Posterior vena cava (tissue), 2 donors: Measurements from ENCODE around the gene CDH13. TPM values are rescaled to one million over a fixed set of nuclear protein-coding genes. Genes with fewer than 3 reads are reported as not detected.

Source experiments
- DNase-seq: peaks from one replicate; pipeline ENCODE4 v3.0.0-alpha.2; 2020; ENCODE audit warnings: low spot score
- intact Hi-C, 2 donors: fragments of 100-400 bp; cut with DNase I; formaldehyde crosslinking; loops; one replicate each; pipeline versions ENCODE4 v1.14.1 to v1.14.2; 2022 to 2023
- total RNA-seq, 2 donors: library from RNA; stranded (reverse); fragmentation: NEBNext Ultra II Directional; extraction: Animal tissue kit (Norgen Biotek cat#: 25700); gene quantifications; one replicate each; pipeline ENCODE4 v1.2.1, GENCODE V29; 2021
- donor health status: DM: yes; HTN: yes; CAD: no.
- donor health status: DM: yes; HTN: yes; CAD: no.

CDH13 gene
- total RNA-seq, 2 donors from 2014 or later = 32.0 to 81.7 TPM

- DNase-seq = no peak
- intact Hi-C loops = no loop called here
Observed at GRCh38 chr16:83269048-83269447, 642.3 kb downstream of the CDH13 start.

GRCh38 chr16:83269541-83269940, 642.8 kb downstream of the CDH13 start:
- DNase-seq = no peak
- intact Hi-C loops = no loop called here

- intact Hi-C loops = no loop called here
Observed at GRCh38 chr16:83270061-83270460, 643.3 kb downstream of the CDH13 start.

GRCh38 chr16:83270640-83271039, 643.9 kb downstream of the CDH13 start:
- no peak for DNase-seq
- intact Hi-C loops = no loop called here

More at GRCh38 chr16:83270061-83270460, 643.3 kb downstream of the CDH13 start:
- no peak for DNase-seq

- DNase-seq = no peak
- intact Hi-C loops = no loop called here
Observed at GRCh38 chr16:83271123-83271522, 644.4 kb downstream of the CDH13 start.

- intact Hi-C loops = no loop called here
- no peak for DNase-seq
Observed at GRCh38 chr16:83271970-83272575, 645.3 kb downstream of the CDH13 start.

GRCh38 chr16:83272843-83273242, 646.1 kb downstream of the CDH13 start:
- DNase-seq = no peak
- intact Hi-C loops = no loop called here

- DNase-seq = no peak
- intact Hi-C loops = no loop called here
Observed at GRCh38 chr16:83273504-83274173, 646.9 kb downstream of the CDH13 start.

- no peak for DNase-seq
- intact Hi-C loops = no loop called here
Observed at GRCh38 chr16:83279251-83279650, 652.5 kb downstream of the CDH13 start.

GRCh38 chr16:83285921-83286320, 659.2 kb downstream of the CDH13 start:
- intact Hi-C loops = no loop called here
- DNase-seq = no peak

- DNase-seq = no peak
- intact Hi-C loops = loop anchor here in 1 of 2 donors (5.0 kb wide), 1 partner anchor 116 kb away; no protein-coding TSS in a partner anchor
Observed at GRCh38 chr16:83296505-83296904, 669.7 kb downstream of the CDH13 start.

GRCh38 chr16:83298541-83298940, 671.8 kb downstream of the CDH13 start:
- intact Hi-C loops = loop anchor here in 1 of 2 donors (5.0 kb wide), 1 partner anchor 114 kb away; no protein-coding TSS in a partner anchor

GRCh38 chr16:83300326-83300725, 673.6 kb downstream of the CDH13 start:
- no peak for DNase-seq
- intact Hi-C loops = no loop called here

More at GRCh38 chr16:83298541-83298940, 671.8 kb downstream of the CDH13 start:
- no peak for DNase-seq

- intact Hi-C loops = no loop called here
- DNase-seq = no peak
Observed at GRCh38 chr16:83301971-83302370, 675.2 kb downstream of the CDH13 start.

GRCh38 chr16:83302853-83303252, 676.1 kb downstream of the CDH13 start:
- no peak for DNase-seq
- intact Hi-C loops = no loop called here

GRCh38 chr16:83305092-83305491, 678.3 kb downstream of the CDH13 start:
- DNase-seq = no peak
- intact Hi-C loops = no loop called here

- intact Hi-C loops = no loop called here
- no peak for DNase-seq
Observed at GRCh38 chr16:83306961-83307593, 680.3 kb downstream of the CDH13 start.

- DNase-seq = no peak
- intact Hi-C loops = no loop called here
Observed at GRCh38 chr16:83307594-83307992, 680.8 kb downstream of the CDH13 start.

- no peak for DNase-seq
- intact Hi-C loops = no loop called here
Observed at GRCh38 chr16:83308414-83308813, 681.6 kb downstream of the CDH13 start.

GRCh38 chr16:83310816-83311215, 684.0 kb downstream of the CDH13 start:
- no peak for DNase-seq
- intact Hi-C loops = no loop called here
